HL-60 (cell line): Measurements from ENCODE around the gene LHFPL6.

ENCODE experiments used
- DNase-seq, 2 experiments: peaks; one replicate each; pipeline ENCODE4 v3.0.0-alpha.2; 2010 to 2020; ENCODE audit warnings: low read depth in 1 of 2, low spot score in 1 of 2
- H3K27ac ChIP-seq: fragments of 250-450 bp; sonication (Bioruptor Pico); replicated peaks from 2 replicates; pipeline ENCODE4 v1.5.1; 2020; ENCODE audit warnings: mild to moderate bottlenecking, moderate library complexity
- H3K27me3 ChIP-seq: fragments of 250-450 bp; sonication (Bioruptor Pico); 2 replicates; pipeline ENCODE4 v1.5.1; 2021; ENCODE audit warnings: mild to moderate bottlenecking, moderate library complexity; ENCODE audit not compliant: insufficient read depth, poor library complexity, severe bottlenecking
- H3K4me3 ChIP-seq: replicated peaks from 2 replicates; pipeline ENCODE4 v1.5.1; 2011; ENCODE audit warnings: mild to moderate bottlenecking, control low read depth, low read length; ENCODE audit not compliant: insufficient read depth
- GABPA ChIP-seq: IDR thresholded peaks from 2 replicates; pipeline ENCODE4 v1.6.1; 2012; ENCODE audit warnings: low read depth
- POLR2AphosphoS5 ChIP-seq: IDR thresholded peaks from 2 replicates; pipeline ENCODE4 v1.6.1; 2012; ENCODE audit warnings: low read depth
- REST ChIP-seq: IDR thresholded peaks from 2 replicates; pipeline ENCODE4 v1.6.1; 2012; ENCODE audit warnings: low read depth; ENCODE audit not compliant: insufficient replicate concordance
- SPI1 ChIP-seq: IDR thresholded peaks from 2 replicates; pipeline ENCODE4 v1.6.1; 2012; ENCODE audit warnings: low read depth, mild to moderate bottlenecking, borderline replicate concordance
- TF ChIP-seq, protein P1 (sequence below): IDR thresholded peaks from one replicate; pipeline ENCODE4 v1.5.1; 2011; ENCODE audit warnings: low read length, control low read depth, inconsistent platforms; ENCODE audit not compliant: insufficient read depth

The LHFPL6 gene

DNA sequence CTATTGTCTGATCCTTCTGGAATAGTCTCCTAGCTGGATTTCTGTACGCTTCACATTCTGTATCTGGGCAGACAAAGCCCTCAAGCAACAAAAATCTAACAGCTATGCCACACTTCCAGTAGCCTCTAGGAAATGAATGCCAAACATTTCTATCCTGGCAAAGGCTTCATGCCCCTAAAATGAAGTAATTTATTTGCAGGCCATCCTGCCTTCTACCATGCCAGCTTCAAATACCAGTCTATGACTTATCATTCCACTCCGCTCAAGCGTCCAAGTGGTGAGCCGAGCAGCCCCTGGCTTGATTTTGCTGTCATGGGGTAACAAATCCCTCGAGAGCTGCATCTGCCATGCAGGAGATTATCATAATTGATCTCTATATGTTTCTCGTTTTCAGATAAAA is 86.9 kb downstream of the LHFPL6 start:
- no peak overlapping the region for H3K4me3 ChIP-seq
- DNase-seq: no peak
- H3K27ac ChIP-seq: no peak overlapping the region
- TF ChIP-seq REST (no peak), SPI1 (no peak), POLR2AphosphoS5 (no peak), GABPA (no peak)
- TF ChIP-seq, protein P1, sequence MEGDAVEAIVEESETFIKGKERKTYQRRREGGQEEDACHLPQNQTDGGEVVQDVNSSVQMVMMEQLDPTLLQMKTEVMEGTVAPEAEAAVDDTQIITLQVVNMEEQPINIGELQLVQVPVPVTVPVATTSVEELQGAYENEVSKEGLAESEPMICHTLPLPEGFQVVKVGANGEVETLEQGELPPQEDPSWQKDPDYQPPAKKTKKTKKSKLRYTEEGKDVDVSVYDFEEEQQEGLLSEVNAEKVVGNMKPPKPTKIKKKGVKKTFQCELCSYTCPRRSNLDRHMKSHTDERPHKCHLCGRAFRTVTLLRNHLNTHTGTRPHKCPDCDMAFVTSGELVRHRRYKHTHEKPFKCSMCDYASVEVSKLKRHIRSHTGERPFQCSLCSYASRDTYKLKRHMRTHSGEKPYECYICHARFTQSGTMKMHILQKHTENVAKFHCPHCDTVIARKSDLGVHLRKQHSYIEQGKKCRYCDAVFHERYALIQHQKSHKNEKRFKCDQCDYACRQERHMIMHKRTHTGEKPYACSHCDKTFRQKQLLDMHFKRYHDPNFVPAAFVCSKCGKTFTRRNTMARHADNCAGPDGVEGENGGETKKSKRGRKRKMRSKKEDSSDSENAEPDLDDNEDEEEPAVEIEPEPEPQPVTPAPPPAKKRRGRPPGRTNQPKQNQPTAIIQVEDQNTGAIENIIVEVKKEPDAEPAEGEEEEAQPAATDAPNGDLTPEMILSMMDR: no peak
- H3K27me3 ChIP-seq: no peaks in the 10 kb centered on the region

GRCh38 chr13:39515224-39515714 is 87.7 kb downstream of the LHFPL6 start:
- no peaks in the 10 kb centered on the region for H3K27me3 ChIP-seq
- no peak overlapping the region for H3K27ac ChIP-seq
- DNase-seq: no peak
- H3K4me3 ChIP-seq: no peak overlapping the region
- TF ChIP-seq SPI1: no peak
- no peak for TF ChIP-seq REST
- no peak for TF ChIP-seq POLR2AphosphoS5
- TF ChIP-seq, protein P1: no peak
- TF ChIP-seq GABPA: no peak

DNA sequence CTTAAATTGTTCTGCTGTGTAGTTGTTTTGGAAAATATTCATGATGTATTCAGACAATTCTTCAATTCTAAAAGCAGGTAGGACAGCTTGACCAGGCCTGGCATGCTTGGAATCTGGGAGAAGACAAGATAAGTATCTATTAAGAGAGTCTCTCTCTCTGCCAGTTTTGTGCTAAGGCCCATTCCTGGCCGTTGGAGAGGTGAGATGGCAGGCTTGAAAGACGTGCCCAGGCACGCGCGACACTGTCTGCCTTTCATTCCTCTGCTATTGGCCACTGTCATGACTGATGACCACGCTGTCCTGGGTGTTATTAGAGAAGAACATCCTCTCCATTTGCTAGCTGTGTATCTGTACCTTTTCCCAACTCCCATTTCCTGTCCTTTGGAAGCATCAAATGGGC is 90.3 kb downstream of the LHFPL6 start:
- no peak for DNase-seq
- Histone ChIP-seq H3K27ac (no peak overlapping the region), H3K4me3 (no peak overlapping the region), H3K27me3 (no peaks in the 10 kb centered on the region)
- no peak for TF ChIP-seq REST
- TF ChIP-seq, protein P1: no peak
- TF ChIP-seq GABPA: no peak
- no peak for TF ChIP-seq SPI1
- no peak for TF ChIP-seq POLR2AphosphoS5
